HG02938 (cell line): ENCODE results near the gene MAPK12.

Source experiments
- ATAC-seq: cut with Tn5 transposase; IDR thresholded peaks from one replicate; pipeline ENCODE4 v1.9.1; 2021; ENCODE audit warnings: mild to moderate bottlenecking, moderate library complexity; ENCODE audit not compliant: unreplicated experiment

Gene MAPK12

DNA sequence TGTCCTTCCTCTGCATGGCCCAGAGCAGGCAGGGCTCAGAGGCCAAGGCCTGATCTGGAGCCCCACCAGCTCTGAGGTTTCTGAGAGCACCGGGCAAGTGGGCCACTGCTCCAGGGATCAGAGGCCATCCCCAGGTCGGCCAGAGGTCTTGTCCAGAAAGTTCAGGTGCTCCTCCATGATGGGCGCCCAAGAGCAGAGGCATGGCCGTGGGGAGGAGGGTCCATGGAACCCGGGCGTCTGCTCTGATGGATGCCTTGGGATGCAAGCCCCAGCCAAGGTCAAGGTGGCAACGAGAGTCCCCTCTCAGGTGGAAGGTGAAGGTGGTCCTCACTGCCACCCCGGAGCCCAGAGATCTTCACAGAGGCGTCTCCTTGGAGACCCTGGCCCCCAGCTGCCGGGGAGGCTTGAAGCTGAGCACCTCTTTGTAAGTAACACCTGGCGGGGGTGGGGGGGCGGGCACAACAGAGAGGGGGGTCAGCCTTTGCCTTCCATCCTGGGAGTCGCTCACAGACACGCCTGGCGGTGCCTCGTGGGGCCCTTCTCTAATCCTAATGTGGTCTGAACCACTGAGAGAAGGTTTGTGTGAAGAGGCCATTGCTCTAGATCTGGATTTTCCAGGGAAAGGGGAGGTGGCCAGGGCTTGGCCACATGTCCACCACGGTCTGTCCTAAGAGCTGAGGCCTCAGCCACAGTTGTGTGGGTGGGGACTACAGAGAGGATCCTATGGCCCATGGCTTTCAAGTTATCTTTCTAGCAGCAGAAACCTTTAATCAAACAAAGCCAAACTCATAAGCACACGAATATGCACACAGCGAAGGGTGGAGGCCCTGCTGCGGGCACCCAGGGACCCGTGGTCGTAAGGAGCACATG, 8.2 kb downstream of the MAPK12 start:
- ATAC-seq: no peak

DNA sequence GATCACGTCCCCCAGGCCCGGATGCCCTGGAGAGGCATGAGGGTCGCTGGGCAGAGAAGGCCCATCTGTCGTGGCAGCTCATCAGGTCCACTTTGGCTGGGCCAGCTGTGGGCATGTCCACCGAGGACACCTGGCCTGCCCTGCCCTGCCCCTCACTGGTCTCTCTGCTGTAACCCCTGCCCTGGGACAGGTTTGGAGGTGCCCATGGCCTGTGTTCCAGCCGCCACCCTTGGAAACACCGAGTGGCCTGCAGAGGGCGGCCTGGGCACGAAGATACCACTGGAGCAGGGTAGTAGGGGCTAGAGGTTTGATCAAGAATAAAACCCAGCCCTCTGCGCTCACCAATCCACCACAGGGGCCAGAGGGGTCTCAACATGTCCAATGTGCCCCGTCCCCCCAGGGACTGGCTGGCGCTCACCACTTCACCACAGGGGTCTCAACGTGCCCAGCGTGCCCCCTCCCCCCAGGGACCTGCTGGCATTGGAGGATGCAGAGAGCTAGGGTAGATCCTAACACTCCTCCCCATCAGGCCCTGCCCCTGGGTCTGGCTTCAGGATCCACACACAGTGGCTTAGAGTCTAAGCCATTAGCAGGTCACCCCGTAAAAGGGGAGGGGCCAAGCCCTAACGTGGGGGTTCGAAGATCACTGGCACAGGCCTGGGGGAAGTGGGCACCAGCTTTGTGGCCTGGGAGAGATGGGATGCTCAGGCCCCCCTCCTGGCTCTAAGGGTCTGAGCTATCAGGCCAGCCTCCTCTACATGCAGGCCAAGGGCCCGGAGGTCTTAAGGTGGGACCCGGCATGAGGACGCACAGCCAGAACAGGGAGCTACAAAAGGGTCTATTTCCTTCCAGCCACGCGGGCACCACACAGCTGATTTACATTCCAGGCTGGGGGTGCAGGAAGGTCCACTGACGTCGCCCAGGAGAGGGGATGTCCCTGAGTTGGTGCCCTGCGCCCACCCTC, 9.1 kb downstream of the MAPK12 start:
- no peak for ATAC-seq

DNA sequence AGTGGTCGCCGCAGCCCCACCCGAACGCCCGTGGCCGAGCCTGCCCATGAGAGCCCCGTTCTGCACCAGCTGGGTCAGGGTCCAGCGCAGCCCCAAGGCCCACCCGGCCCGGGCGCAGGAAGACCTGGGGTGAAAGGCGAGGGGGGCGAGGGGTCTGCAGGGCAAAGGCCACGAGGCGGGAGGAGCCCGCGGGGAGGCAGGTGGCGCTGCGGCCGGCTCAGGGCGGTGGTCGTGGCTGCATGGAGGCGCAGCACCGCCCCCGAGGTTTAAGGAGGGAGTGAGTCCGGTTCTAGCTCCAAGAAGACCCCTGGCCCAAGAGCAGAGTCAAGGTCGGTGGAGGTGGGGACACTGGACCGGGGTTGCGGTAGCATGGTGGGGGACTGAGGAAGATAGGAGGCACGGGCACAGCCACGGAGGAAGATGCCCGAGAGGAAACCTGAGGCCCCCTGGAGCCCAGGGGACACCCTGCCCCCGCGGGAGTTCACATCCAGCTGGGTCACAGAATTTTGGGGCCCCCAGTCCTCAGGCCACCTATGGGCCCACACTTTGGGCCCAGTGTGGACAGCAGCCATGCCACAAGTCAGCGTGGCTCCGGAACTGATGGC, 9.9 kb downstream of the MAPK12 start:
- ATAC-seq: no peak

DNA sequence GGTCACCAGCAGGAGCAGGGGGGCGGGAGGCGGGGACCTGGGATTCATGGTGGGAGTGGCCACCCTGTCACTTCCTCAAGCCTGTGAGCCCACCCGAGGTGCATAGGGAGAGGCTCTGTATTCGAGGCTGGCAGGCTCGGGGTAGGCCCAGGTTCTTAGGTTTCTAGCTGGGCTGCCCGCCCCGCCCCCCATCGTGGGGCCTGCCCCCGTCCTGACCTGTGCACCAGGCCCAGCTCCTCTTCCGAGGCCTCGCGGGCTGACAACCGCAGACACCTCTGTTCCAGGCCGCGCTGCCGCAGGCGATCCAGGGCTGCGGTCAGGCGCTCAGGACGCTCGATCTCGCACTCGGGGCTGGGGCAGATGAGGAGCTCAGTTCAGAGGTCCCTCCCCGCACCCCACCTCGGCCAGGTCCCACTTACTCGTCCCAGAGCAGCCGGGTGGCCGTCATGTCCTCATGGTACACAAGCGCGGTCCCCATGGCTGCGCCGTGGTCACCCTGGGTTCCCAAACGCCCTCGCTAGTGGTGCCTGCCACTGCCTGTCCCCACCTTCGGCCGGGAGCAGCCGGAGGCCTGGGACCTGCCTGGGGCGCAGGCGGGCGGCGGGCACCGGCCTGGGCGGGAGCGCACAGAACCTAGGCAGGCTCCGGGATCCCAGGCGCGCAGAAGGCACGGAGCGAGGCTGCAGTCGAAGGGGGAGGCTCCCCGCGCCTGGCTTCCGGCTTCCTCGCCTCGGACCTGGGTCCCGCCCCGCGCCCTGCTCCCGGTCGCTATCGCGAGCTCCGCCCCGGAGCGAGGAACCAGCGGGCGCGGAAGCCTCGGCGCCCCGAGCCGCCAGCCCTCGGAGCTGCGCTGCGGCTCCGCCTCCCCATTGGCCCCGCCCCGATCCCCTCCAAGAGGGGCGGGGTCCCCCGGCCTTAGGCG, 10.7 kb downstream of the MAPK12 start, which contains the start of gene HDAC10:
Gene HDAC10, minus strand, starts transcription at position 711 of the 922 bp plus-strand sequence. Its CDS starts 233 bp downstream, at position 478.
- no peak for ATAC-seq

DNA sequence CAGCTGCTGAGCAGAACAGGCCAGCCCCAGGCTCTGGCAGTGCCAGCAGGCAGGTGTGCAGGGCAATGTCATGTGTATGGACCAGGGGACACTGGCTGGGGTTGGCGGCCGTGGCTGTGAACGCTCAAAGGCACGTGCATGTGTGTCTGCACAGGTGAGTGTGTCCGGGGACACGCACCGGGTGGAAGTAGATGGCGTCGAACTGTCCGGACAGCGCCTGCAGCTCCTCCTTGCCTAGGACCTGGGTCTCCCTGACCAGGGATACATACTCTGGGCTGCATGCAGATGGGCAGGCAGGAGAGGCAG, 11.3 kb downstream of the MAPK12 start:
- no peak for ATAC-seq

DNA sequence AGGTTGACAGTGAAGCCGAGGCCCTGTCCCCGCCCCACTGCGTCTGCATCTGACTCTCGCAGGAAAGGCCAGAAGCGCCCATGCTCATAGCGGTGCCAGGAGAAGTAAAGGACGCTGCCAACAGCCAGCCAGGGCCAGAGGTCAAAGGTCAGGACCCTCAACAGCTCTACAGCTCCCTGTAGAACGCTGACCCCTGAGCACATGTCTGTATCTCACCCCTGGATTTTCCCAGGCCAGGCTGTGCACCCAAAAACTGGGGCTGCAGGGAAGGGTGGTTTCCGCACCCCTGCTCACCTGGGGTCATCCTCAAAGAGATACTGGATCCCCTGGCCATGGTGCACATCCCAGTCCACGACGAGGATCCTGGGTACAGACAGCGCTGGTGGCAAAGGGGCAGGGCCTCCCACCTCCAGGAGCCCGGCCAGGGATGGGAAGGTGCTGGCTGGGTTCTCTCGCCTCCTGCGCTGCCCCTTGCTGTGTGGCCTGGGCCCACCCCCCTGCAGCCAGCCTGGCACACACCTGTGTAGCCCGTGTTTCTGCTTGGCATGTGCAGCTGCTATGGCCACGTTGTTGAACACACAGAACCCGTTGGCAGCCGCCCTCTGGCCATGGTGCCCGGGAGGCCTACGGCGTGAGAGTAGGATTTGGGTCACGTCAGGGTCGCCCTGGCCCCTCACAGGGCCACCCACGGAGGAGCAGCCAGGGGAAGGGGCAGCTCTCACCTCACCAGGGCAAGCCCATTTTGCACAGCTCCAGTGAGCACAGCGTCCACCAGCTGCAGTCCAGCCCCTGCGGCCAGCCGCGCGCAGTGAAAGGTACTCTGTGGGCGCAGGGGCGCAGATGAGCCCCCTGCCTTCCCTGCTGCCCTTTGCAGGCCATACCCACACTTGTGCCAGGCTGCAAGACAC, 11.9 kb downstream of the MAPK12 start:
- ATAC-seq: no peak

DNA sequence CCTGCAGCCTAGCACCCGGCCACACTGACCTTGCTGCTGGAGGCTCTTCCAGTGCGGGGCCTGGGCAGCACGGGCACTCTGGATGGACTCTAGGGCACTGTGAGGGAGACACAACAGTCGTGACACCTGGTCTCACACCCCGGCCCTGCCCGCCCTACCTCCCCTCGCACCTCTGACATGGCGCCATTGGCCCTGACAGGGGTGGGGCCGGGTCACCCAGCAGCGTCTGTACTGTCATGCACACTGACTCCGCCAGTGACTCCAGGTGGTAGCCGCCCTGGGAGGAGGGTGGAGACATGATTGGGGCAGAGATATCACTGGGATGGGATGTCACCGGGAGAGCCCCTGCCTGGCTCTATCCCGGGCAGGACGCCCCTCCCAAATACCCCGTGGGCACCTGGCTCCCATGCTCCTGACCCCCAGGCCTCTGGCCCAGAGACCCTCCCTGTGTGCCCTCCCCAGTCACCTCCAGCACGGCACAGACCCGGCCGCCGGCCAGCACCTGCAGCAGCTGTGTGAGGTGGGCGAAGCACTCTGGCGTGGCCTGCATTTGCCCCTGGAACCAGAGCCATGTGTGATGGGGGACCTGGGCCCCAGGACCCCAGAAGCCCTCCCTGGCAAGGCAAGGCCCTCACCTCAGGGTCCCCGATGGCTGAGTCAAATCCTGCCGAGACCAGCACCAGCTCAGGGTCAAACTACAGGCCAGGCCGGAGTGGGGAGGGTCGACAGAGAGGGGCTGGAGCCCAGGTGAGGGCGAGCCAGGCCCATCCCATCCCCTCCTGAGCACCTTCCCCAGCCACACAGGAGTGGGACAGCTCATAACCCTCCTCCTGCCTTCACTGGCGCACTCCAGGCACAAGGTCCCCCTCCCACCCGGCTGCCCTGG, 13.0 kb downstream of the MAPK12 start:
- no peak for ATAC-seq

DNA sequence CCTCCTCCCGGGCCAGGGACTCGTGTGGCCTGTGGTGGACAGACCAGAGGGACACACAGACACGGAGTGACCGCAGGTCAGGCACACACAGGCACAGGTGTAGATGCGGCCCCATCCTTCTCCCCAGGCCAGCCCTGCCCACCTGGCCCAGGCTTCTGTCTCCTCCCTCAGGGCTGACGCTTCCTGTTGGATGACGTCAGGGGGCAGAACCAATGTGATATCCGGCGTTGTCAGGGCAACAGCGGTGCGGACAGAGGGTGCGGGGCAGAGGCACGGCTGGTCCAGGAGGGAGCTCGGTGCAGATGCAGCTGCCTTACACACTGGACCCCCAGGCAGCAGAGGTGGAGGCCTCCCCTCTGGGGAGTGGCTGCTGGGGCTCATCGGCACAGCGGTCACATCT, 13.7 kb downstream of the MAPK12 start:
- no peak for ATAC-seq

DNA sequence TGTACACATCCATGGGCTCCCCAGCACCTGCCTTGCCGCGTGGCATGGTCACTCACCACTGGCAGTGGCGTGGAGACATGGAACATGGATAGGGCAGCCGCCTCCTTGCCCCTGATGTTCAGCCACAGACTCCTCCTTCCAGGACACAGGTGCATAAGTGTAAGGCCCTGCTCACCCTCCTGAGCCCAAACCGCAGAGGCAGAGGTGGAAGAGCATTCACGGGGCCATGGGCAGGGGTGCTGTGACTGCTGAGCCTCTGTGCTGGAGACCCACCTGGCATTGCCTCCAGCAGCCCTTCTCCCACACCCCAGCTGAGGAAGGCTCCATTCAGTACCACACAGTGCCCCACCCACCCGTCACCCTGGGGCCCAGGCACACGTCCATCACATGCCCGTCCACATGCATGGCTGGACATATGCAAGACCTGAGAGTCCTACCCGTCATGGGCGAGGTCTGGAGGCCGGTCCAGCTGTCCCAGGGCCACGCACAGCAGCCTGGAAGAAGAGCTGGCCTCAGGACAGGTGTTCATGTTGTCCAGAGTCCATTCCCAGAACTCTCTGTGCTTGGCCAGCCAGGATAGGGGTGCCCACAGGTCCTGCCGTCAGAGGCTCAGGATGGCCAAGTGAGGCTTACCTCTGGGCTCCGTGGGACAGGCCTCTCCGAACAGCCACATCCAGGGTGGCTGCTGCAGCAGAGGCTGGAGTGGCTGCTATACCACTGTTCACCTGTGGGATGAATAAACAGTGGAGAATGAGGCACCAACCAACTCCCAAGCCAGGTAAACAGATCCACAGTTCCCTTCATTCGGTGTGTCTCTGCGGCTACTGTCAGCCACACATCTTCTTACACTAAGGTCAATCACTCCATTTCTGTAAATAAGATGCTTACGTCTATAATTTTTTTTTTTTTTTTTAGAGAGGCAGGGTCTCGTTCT, 15.0 kb downstream of the MAPK12 start:
- no peak for ATAC-seq

DNA sequence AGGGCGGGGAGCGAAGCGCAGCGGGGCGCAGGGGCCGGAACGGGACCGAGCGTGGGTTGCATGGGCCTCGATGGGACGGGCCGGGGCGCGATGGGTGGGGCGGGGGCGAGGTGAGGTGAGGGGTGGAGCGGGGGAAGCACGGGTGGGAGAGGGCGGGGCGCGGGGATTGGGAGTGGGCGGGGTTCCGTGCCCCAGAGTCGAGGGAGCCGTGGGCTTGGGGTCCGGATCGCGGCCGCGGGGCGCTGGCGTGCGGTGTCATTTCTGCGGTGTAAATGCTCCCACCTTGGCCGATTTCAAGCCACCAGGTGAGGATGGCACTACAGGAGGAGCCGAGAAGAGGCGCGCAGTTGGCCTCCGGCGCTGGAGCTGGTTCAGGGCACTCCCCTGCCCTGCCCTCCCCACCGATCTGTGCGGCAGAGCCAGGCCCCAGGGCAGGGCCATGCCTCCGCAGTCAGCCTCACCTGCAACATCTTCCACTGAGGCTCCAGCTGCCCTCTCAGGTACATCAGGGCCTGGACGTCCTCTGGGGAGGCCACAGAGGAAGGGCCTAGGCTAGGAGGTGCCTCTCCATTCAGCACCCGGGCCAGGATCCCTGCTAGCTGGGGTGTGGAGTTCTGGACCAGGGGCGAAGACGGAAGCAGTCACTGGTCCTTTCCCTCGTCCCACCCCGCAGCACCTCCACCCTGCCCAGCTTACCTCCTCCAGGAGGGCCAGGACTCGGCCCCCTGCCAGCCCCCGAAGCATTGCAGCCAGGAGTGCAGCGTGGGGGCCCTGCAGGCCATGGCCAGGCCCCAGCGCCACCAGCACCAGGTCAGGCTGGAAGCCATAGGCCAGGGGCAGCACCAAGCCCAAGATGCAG, 16.0 kb downstream of the MAPK12 start:
- ATAC-seq: no peak

DNA sequence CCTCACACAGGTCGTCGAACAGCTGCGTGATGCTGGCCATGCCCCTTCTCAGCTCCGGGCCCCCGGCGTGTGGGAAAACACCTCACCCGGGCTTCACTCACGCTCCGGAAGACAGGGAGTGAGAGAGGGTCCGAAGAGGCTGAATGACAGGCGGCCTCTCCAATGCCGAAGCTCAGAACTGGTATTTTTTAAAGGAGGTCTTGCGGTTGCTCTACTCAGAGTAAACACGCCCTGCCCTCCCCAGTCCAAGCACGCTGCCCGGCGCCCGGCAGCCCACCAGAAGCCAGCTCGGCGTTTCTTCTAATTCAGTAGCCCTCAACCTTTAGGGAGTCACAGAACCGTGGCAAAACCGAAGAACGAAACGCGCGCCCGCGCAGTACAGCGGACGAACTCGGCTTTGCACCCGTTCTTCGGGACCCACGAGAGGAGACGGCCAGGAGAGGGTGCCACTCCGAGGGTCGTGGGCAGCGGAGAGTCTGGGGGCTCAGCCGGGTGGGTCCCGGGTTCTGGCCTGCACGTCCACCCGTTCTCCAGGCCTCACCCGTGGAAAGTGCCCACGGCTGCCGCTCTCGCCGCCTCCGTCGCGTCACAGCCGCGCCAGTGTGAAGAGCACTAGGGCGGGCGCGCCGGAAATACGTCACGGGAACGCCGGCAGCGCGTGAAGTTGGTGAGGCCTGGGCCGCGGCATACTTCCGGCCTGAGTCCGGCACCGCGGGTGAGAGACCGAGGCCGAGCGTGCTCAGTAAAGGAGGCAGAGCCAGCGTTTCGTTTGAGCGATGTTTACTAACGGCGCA, 16.9 kb downstream of the MAPK12 start, which contains the start of gene TUBGCP6:
Gene TUBGCP6, minus strand, starts transcription at position 604 of the 794 bp plus-strand sequence. Its CDS starts 564 bp downstream, at position 40.
- ATAC-seq: peak; percentile 62

DNA sequence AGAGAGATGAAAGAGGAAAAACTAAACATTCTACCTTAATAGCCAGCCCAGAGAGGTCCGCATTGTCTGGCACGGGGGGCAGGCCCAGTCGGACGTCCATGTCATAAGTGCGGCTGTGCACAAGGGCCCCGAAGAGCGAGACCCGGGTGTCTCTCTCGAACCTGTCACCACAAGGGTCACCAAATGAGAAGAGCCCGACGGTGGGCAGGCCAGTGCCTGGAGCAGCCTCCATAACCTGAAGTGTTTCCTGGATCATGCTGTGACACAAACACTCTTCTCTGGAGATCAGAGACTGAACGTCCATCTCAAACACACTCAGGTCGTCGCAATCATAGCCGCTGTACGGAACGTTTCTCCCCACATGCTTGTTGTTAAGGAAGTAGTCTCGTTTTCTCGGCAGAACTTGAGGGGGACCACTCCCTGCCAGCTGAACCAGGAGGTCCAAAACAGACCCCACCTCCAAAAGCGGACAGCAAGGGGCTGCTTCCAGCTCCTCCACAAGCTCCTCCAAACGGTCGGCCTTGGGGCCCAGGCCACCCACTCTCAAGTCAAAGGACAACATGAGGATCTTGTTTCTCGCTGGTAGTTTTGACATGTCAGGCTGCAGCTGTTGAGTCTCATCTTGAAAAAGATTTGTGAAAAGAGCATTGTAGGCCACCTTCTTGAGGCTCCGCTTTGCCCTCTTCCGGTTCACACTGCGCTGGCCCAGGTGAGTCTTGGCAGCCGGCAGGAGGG, 17.6 kb downstream of the MAPK12 start:
- peak; percentile 19 for ATAC-seq

DNA sequence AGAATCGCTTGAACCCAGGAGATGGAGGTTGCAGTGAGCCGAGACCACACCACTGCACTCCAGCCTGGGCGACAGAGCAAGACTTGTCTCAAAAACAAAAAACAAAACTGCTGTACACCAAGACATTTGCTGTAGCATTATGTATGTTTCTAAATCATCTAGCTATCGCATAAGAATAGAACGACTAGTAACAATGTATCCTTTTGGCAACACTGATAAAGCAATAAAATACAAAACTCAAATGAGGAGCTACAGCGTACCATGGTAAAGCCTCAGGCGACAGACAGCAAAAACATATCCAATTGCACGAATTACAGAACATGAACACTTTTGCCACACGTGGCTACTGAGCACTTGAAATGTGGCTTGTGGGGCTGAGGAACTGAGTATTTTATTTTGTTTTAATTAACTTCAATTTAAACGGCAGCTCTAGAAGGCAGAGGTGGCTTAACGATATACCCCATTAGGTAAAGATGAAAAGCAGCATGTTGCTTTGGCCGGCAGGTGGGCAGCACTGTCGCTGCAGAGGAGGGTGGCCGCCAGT, 19.0 kb downstream of the MAPK12 start:
- no peak for ATAC-seq

DNA sequence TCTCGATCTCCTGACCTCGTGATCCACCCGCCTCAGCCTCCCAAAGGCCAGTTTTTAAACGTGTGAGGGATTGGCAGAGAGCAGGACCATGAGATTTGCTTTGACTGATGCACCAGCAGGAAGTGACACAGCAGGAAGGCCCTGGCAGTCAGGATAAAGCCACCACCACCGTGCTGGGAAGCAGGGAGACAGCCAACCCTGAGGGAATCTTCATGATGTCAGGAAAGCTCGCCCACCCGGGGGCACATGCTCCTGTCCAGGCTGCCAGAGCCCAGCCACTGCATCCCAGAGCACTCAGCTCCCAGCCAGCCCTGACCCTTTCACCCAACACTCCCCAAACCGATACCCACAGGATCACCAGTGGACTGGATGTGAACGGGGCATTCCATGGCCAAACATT, 22.7 kb downstream of the MAPK12 start:
- no peak for ATAC-seq
